ENCODE data around the gene RHOA.

Gene RHOA

GRCh38 chr3:49316696-49317457 lies 94.9 kb downstream of the RHOA start:
- ChIA-PET CTCF (interaction anchor here (0.7 to 1.4 kb wide), 4 partner anchors 9 to 133 kb away, joined by 3 read pairs; partner anchors contain the start of gene USP4), POLR2A (interaction anchor here (0.6 kb wide), 1 partner anchor 83 kb away, joined by 5 read pairs; no protein-coding TSS in a partner anchor)
- no peak overlapping the region for H3K27ac ChIP-seq (ENCODE audit: insufficient read depth in 1 of 2, low read depth in 1 of 2, low read length in 2 of 2, poor library complexity in 1 of 2, severe bottlenecking in 2 of 2)
- no peak for DNase-seq
- peaks cover 21 to 64% (median 47%) of the 10 kb centered on the region in 4 experiments for H3K36me3 ChIP-seq (ENCODE audit: control insufficient read depth in 4 of 4, insufficient read depth in 4 of 4, low read length in 3 of 4)
- WGBS (ENCODE audit: insufficient coverage): 100% methylated on average over 14 of the region's 16 CpGs
- no peaks in the 10 kb centered on the region for H3K9me3 ChIP-seq (ENCODE audit: control extremely low read depth in 1 of 5, control insufficient read depth in 4 of 5, insufficient read depth in 2 of 5, low read depth in 1 of 5, low read length in 4 of 5)
- H3K4me1 ChIP-seq (ENCODE audit: control extremely low read depth in 1 of 4, control insufficient read depth in 4 of 4, insufficient read depth in 4 of 4, low read length in 3 of 4): no peaks in the 10 kb centered on the region
- no peaks in the 10 kb centered on the region for H3K27me3 ChIP-seq (replicated peaks in 2 of 5; ENCODE audit: control insufficient read depth in 4 of 5, insufficient read depth in 5 of 5, low read length in 4 of 5)
- H3K4me3 ChIP-seq (ENCODE audit: control insufficient read depth in 1 of 7, extremely low read depth in 1 of 7, insufficient read depth in 4 of 7, low read depth in 2 of 7, low read length in 6 of 7): no peak overlapping the region

GRCh38 chr3:49313896-49314688 lies 97.7 kb downstream of the RHOA start:
- WGBS (ENCODE audit: insufficient coverage): no CpG with 5 or more reads among the region's 1 CpG
- ChIA-PET POLR2A (interaction anchor here (0.6 kb wide), 1 partner anchor 231 kb away, joined by 4 read pairs; no protein-coding TSS in a partner anchor), CTCF (interaction anchor here (0.6 to 0.8 kb wide), 2 partner anchors 12 to 142 kb away, joined by 3 read pairs; no protein-coding TSS in a partner anchor)
- Histone ChIP-seq H3K9me3 (ENCODE audit: control extremely low read depth in 1 of 5, control insufficient read depth in 4 of 5, insufficient read depth in 2 of 5, low read depth in 1 of 5, low read length in 4 of 5) (no peaks in the 10 kb centered on the region), H3K4me1 (ENCODE audit: control extremely low read depth in 1 of 4, control insufficient read depth in 4 of 4, insufficient read depth in 4 of 4, low read length in 3 of 4) (no peaks in the 10 kb centered on the region), H3K27ac (ENCODE audit: insufficient read depth in 1 of 2, low read depth in 1 of 2, low read length in 2 of 2, poor library complexity in 1 of 2, severe bottlenecking in 2 of 2) (no peak overlapping the region), H3K4me3 (ENCODE audit: control insufficient read depth in 1 of 7, extremely low read depth in 1 of 7, insufficient read depth in 4 of 7, low read depth in 2 of 7, low read length in 6 of 7) (no peak overlapping the region), H3K36me3 (ENCODE audit: control insufficient read depth in 4 of 4, insufficient read depth in 4 of 4, low read length in 3 of 4) (peaks cover 25 to 63% (median 43%) of the 10 kb centered on the region in 4 experiments), H3K27me3 (replicated peaks in 2 of 5; ENCODE audit: control insufficient read depth in 4 of 5, insufficient read depth in 5 of 5, low read length in 4 of 5) (no peaks in the 10 kb centered on the region)
- no peak for DNase-seq

GRCh38 chr3:49311283-49311682 lies 100.5 kb downstream of the RHOA start:
- H3K4me1 ChIP-seq (ENCODE audit: control extremely low read depth in 1 of 4, control insufficient read depth in 4 of 4, insufficient read depth in 4 of 4, low read length in 3 of 4): no peaks in the 10 kb centered on the region
- WGBS (ENCODE audit: insufficient coverage): 100% methylated on average over 2 of the region's 3 CpGs
- ChIA-PET CTCF (interaction anchor here (2.3 kb wide), 1 partner anchor 141 kb away, joined by 7 read pairs; the partner anchor contains the start of gene KLHDC8B), POLR2A (no interaction called here)
- H3K27ac ChIP-seq (ENCODE audit: insufficient read depth in 1 of 2, low read depth in 1 of 2, low read length in 2 of 2, poor library complexity in 1 of 2, severe bottlenecking in 2 of 2): no peak overlapping the region
- no peak for DNase-seq
- peaks cover 20 to 61% (median 48%) of the 10 kb centered on the region in 4 experiments for H3K36me3 ChIP-seq (ENCODE audit: control insufficient read depth in 4 of 4, insufficient read depth in 4 of 4, low read length in 3 of 4)
- no peaks in the 10 kb centered on the region for H3K9me3 ChIP-seq (ENCODE audit: control extremely low read depth in 1 of 5, control insufficient read depth in 4 of 5, insufficient read depth in 2 of 5, low read depth in 1 of 5, low read length in 4 of 5)
- H3K4me3 ChIP-seq (ENCODE audit: control insufficient read depth in 1 of 7, extremely low read depth in 1 of 7, insufficient read depth in 4 of 7, low read depth in 2 of 7, low read length in 6 of 7): no peak overlapping the region
- H3K27me3 ChIP-seq (replicated peaks in 2 of 5; ENCODE audit: control insufficient read depth in 4 of 5, insufficient read depth in 5 of 5, low read length in 4 of 5): no peaks in the 10 kb centered on the region

- peaks cover 20 to 66% (median 47%) of the 10 kb centered on the region in 4 experiments for H3K36me3 ChIP-seq (ENCODE audit: control insufficient read depth in 4 of 4, insufficient read depth in 4 of 4, low read length in 3 of 4)
- H3K27me3 ChIP-seq (replicated peaks in 2 of 5; ENCODE audit: control insufficient read depth in 4 of 5, insufficient read depth in 5 of 5, low read length in 4 of 5): no peaks in the 10 kb centered on the region
- no peaks in the 10 kb centered on the region for H3K4me1 ChIP-seq (ENCODE audit: control extremely low read depth in 1 of 4, control insufficient read depth in 4 of 4, insufficient read depth in 4 of 4, low read length in 3 of 4)
- no peak overlapping the region for H3K4me3 ChIP-seq (ENCODE audit: control insufficient read depth in 1 of 7, extremely low read depth in 1 of 7, insufficient read depth in 4 of 7, low read depth in 2 of 7, low read length in 6 of 7)
- no peaks in the 10 kb centered on the region for H3K9me3 ChIP-seq (ENCODE audit: control extremely low read depth in 1 of 5, control insufficient read depth in 4 of 5, insufficient read depth in 2 of 5, low read depth in 1 of 5, low read length in 4 of 5)
- ChIA-PET CTCF (interaction anchor here (2.3 kb wide), 1 partner anchor 140 kb away, joined by 7 read pairs; the partner anchor contains the start of gene KLHDC8B), POLR2A (no interaction called here)
- WGBS (ENCODE audit: insufficient coverage): no CpG with 5 or more reads among the region's 1 CpG
- no peak overlapping the region for H3K27ac ChIP-seq (ENCODE audit: insufficient read depth in 1 of 2, low read depth in 1 of 2, low read length in 2 of 2, poor library complexity in 1 of 2, severe bottlenecking in 2 of 2)
- DNase-seq: no peak
These were observed 101.1 kb downstream of the RHOA start for GRCh38 chr3:49310677-49311076.

Measured in common myeloid progenitor, CD34-positive (primary cell).